HUES64 (cell line): ENCODE measurements around the gene UMODL1.

Source experiments
- H3K27ac ChIP-seq: 2 replicates; pipeline ENCODE4 v1.7.0; 2013; ENCODE audit warnings: low read depth, low read length, inconsistent platforms
- H3K27me3 ChIP-seq: 2 replicates; pipeline ENCODE4 v1.6.1; 2013; ENCODE audit warnings: mild to moderate bottlenecking, low read length; ENCODE audit not compliant: insufficient read depth
- H3K36me3 ChIP-seq: 2 replicates; pipeline ENCODE4 v1.6.1; 2013; ENCODE audit warnings: mild to moderate bottlenecking, low read length; ENCODE audit not compliant: insufficient read depth
- H3K4me1 ChIP-seq: 2 replicates; pipeline ENCODE4 v1.6.1; 2013; ENCODE audit warnings: mild to moderate bottlenecking, low read length, moderate library complexity; ENCODE audit not compliant: insufficient read depth
- H3K4me3 ChIP-seq: 2 replicates; pipeline ENCODE4 v1.5.1; 2013; ENCODE audit warnings: mild to moderate bottlenecking, low read length, moderate library complexity
- H3K9ac ChIP-seq: 2 replicates; pipeline ENCODE4 v1.6.1; 2013; ENCODE audit warnings: mild to moderate bottlenecking, low read depth, low read length
- H3K9me3 ChIP-seq: 2 replicates; pipeline ENCODE4 v1.6.1; 2013; ENCODE audit warnings: low read depth, low read length; ENCODE audit not compliant: insufficient read depth
- WGBS: fragments of 150-250, 120-280 bp; methylation state at CpG from one replicate; pipeline ENCODE4 v1.1.7; 2013; ENCODE audit warnings: missing lambda C conversion rate; 5-methylcytosine and 5-hydroxymethylcytosine counted together

Gene UMODL1

GRCh38 chr21:42028766-42029425 lies 42.2 kb upstream of the UMODL1 start:
- no peaks in the 10 kb centered on the region for H3K36me3 ChIP-seq
- H3K9me3 ChIP-seq = no peaks in the 10 kb centered on the region
- 88% methylated on average over 9 of the region's 9 CpGs for WGBS
- H3K4me1 ChIP-seq = 0 out of 2 replicates have a peak, but pooled peaks cover 5% of the 10 kb centered on the region
- no peak overlapping the region for H3K27ac ChIP-seq
- no peak overlapping the region for H3K4me3 ChIP-seq
- H3K9ac ChIP-seq = no peak overlapping the region
- H3K27me3 ChIP-seq = no peaks in the 10 kb centered on the region

GRCh38 chr21:42030311-42030710 lies 40.8 kb upstream of the UMODL1 start:
- Histone ChIP-seq H3K4me1 (0 out of 2 replicates have a peak, but pooled peaks cover 5% of the 10 kb centered on the region), H3K9ac (no peak overlapping the region), H3K9me3 (no peaks in the 10 kb centered on the region), H3K36me3 (no peaks in the 10 kb centered on the region), H3K4me3 (no peak overlapping the region), H3K27me3 (no peaks in the 10 kb centered on the region), H3K27ac (no peak overlapping the region)
- 90% methylated on average over 4 of the region's 4 CpGs for WGBS

- H3K4me1 ChIP-seq = 0 out of 2 replicates have a peak, but pooled peaks cover 5% of the 10 kb centered on the region
- H3K9me3 ChIP-seq = no peaks in the 10 kb centered on the region
- no peak overlapping the region for H3K27ac ChIP-seq
- 81% methylated on average over 9 of the region's 9 CpGs for WGBS
- H3K27me3 ChIP-seq = no peaks in the 10 kb centered on the region
- no peak overlapping the region for H3K4me3 ChIP-seq
- H3K9ac ChIP-seq = no peak overlapping the region
- H3K36me3 ChIP-seq = no peaks in the 10 kb centered on the region
Measured at GRCh38 chr21:42031241-42031640, 39.9 kb upstream of the UMODL1 start.

- no peaks in the 10 kb centered on the region for H3K36me3 ChIP-seq
- H3K27ac ChIP-seq = no peak overlapping the region
- WGBS = 93% methylated on average over 4 of the region's 4 CpGs
- no peaks in the 10 kb centered on the region for H3K27me3 ChIP-seq
- no peaks in the 10 kb centered on the region for H3K9me3 ChIP-seq
- H3K4me3 ChIP-seq = no peak overlapping the region
- H3K4me1 ChIP-seq = 0 out of 2 replicates have a peak, but pooled peaks cover 5% of the 10 kb centered on the region
- H3K9ac ChIP-seq = no peak overlapping the region
Measured at GRCh38 chr21:42031816-42032215, 39.3 kb upstream of the UMODL1 start.

GRCh38 chr21:42032266-42032665 lies 38.9 kb upstream of the UMODL1 start:
- Histone ChIP-seq H3K9ac (no peak overlapping the region), H3K4me1 (0 out of 2 replicates have a peak, but pooled peaks cover 5% of the 10 kb centered on the region), H3K4me3 (no peak overlapping the region), H3K27ac (no peak overlapping the region), H3K27me3 (no peaks in the 10 kb centered on the region), H3K9me3 (no peaks in the 10 kb centered on the region), H3K36me3 (no peaks in the 10 kb centered on the region)
- 88% methylated on average over 2 of the region's 2 CpGs for WGBS

- Histone ChIP-seq H3K27ac (no peak overlapping the region), H3K4me1 (0 out of 2 replicates have a peak, but pooled peaks cover 5% of the 10 kb centered on the region), H3K9me3 (no peaks in the 10 kb centered on the region), H3K27me3 (no peaks in the 10 kb centered on the region), H3K36me3 (no peaks in the 10 kb centered on the region), H3K9ac (no peak overlapping the region), H3K4me3 (no peak overlapping the region)
- 90% methylated on average over 3 of the region's 3 CpGs for WGBS
Measured at GRCh38 chr21:42032968-42033367, 38.1 kb upstream of the UMODL1 start.

GRCh38 chr21:42036313-42036712 lies 34.8 kb upstream of the UMODL1 start:
- Histone ChIP-seq H3K27ac (no peak overlapping the region), H3K4me3 (no peak overlapping the region), H3K9me3 (no peaks in the 10 kb centered on the region), H3K27me3 (no peaks in the 10 kb centered on the region), H3K36me3 (no peaks in the 10 kb centered on the region), H3K9ac (no peak overlapping the region), H3K4me1 (0 out of 2 replicates have a peak, but pooled peaks cover 5% of the 10 kb centered on the region)
- WGBS = 93% methylated on average over 2 of the region's 2 CpGs

GRCh38 chr21:42037516-42037915 lies 33.6 kb upstream of the UMODL1 start:
- Histone ChIP-seq H3K9me3 (no peaks in the 10 kb centered on the region), H3K27me3 (no peaks in the 10 kb centered on the region), H3K4me1 (no peaks in the 10 kb centered on the region), H3K4me3 (no peak overlapping the region), H3K9ac (no peak overlapping the region), H3K36me3 (no peaks in the 10 kb centered on the region), H3K27ac (no peak overlapping the region)
- WGBS = 92% methylated on average over 7 of the region's 9 CpGs

GRCh38 chr21:42037943-42038342 lies 33.2 kb upstream of the UMODL1 start:
- no peak overlapping the region for H3K27ac ChIP-seq
- no peaks in the 10 kb centered on the region for H3K27me3 ChIP-seq
- 82% methylated on average over 12 of the region's 12 CpGs for WGBS
- H3K36me3 ChIP-seq = no peaks in the 10 kb centered on the region
- no peak overlapping the region for H3K9ac ChIP-seq
- no peaks in the 10 kb centered on the region for H3K4me1 ChIP-seq
- H3K4me3 ChIP-seq = no peak overlapping the region
- no peaks in the 10 kb centered on the region for H3K9me3 ChIP-seq

- no peaks in the 10 kb centered on the region for H3K4me1 ChIP-seq
- H3K9ac ChIP-seq = no peak overlapping the region
- WGBS = 91% methylated on average over 10 of the region's 10 CpGs
Measured at GRCh38 chr21:42038393-42038792, 32.7 kb upstream of the UMODL1 start.

GRCh38 chr21:42038826-42039425 lies 32.2 kb upstream of the UMODL1 start:
- Histone ChIP-seq H3K36me3 (no peaks in the 10 kb centered on the region), H3K27me3 (no peaks in the 10 kb centered on the region), H3K27ac (no peak overlapping the region), H3K4me3 (no peak overlapping the region), H3K9me3 (no peaks in the 10 kb centered on the region), H3K4me1 (no peaks in the 10 kb centered on the region), H3K9ac (no peak overlapping the region)
- WGBS = 95% methylated on average over 8 of the region's 8 CpGs

More at GRCh38 chr21:42038393-42038792, 32.7 kb upstream of the UMODL1 start:
- no peaks in the 10 kb centered on the region for H3K27me3 ChIP-seq
- H3K4me3 ChIP-seq = no peak overlapping the region
- no peaks in the 10 kb centered on the region for H3K36me3 ChIP-seq
- H3K9me3 ChIP-seq = no peaks in the 10 kb centered on the region
- no peak overlapping the region for H3K27ac ChIP-seq
